ENCODE data around the gene PTPRR.

- TF ChIP-seq CTCF (conservative IDR thresholded peaks at IDR 0.05; ENCODE audit: low read length) (no peak), EZH2phosphoT487 (IDR thresholded peaks at IDR 0.05; ENCODE audit: borderline replicate concordance) (no peak)
These were observed 179.3 kb downstream of the PTPRR start for GRCh38 chr12:70741256-70741655.

Data from Loucy (cell line).